NB4 (cell line): ENCODE data around the gene CDC25A.

Experiments used
- DNase-seq: peaks from one replicate; pipeline ENCODE4 v3.0.0; 2010; ENCODE audit warnings: low read depth
- H3K4me3 ChIP-seq: one replicate; pipeline ENCODE4 v1.5.1; 2011; ENCODE audit warnings: mild to moderate bottlenecking, low read depth, low read length, moderate library complexity
- CTCF ChIP-seq: IDR thresholded peaks from one replicate; pipeline ENCODE4 v1.5.1; 2012; ENCODE audit warnings: low read depth, low read length
- MAX ChIP-seq: IDR thresholded peaks from 2 replicates; pipeline ENCODE4 v1.6.1; 2011; ENCODE audit warnings: low read depth, low read length
- MYC ChIP-seq: IDR thresholded peaks from 2 replicates; pipeline ENCODE4 v1.6.1; 2011; ENCODE audit warnings: low read depth, low read length
- POLR2A ChIP-seq: IDR thresholded peaks from 2 replicates; pipeline ENCODE4 v1.6.1; 2011; ENCODE audit warnings: mild to moderate bottlenecking; ENCODE audit not compliant: insufficient read length; ENCODE audit errors: extremely low read depth

CDC25A gene

GRCh38 chr3:48107227-48107626 is 81.0 kb downstream of the CDC25A start:
- DNase-seq = no peak
- no peak overlapping the region for H3K4me3 ChIP-seq
- TF ChIP-seq MYC (no peak), CTCF (no peak), POLR2A (no peak), MAX (no peak)
